CD8-positive, alpha-beta memory T cell (primary cell): Measurements from ENCODE around the gene ARHGAP42. TPM values are rescaled to one million over a fixed set of nuclear protein-coding genes. Genes with fewer than 3 reads are reported as not detected.

Experiments
- CTCF ChIA-PET: fragments of 350-600 bp; sonication (Branson Sonifier 250); formaldehyde crosslinking; loops from one replicate; lab custom pipeline; 2021; ENCODE audit warnings: antibody characterized with exemption; lab: Charles Lee
- POLR2A ChIA-PET: fragments of 350-600 bp; sonication (Branson Sonifier 250); formaldehyde crosslinking; loops from one replicate; lab custom pipeline; 2021; ENCODE audit warnings: antibody characterized with exemption; lab: Charles Lee
- DNase-seq, 5 donors: peaks; one replicate each; pipeline versions ENCODE4 v3.0.0 to v3.0.0-alpha.2; 2020 to 2022; ENCODE audit warnings: mixed read lengths in 1 of 5
- H3K27ac ChIP-seq: one replicate; pipeline ENCODE4 v1.7.0; 2013; ENCODE audit warnings: low read depth, mild to moderate bottlenecking, low read length, moderate library complexity
- H3K27me3 ChIP-seq: 2 replicates; pipeline ENCODE4 v1.7.0; 2013; ENCODE audit warnings: low read length, mild to moderate bottlenecking; ENCODE audit not compliant: insufficient read depth, poor library complexity, severe bottlenecking
- H3K36me3 ChIP-seq: 2 replicates; pipeline ENCODE4 v1.7.0; 2013; ENCODE audit warnings: mild to moderate bottlenecking, low read length, moderate library complexity; ENCODE audit not compliant: insufficient read depth
- H3K4me1 ChIP-seq: 2 replicates; pipeline ENCODE4 v1.7.0; 2013; ENCODE audit warnings: mild to moderate bottlenecking, low read length, moderate library complexity; ENCODE audit not compliant: insufficient read depth
- H3K4me3 ChIP-seq: 2 replicates; pipeline ENCODE4 v1.7.0; 2013; ENCODE audit warnings: mild to moderate bottlenecking, low read length
- H3K9me3 ChIP-seq: 2 replicates; pipeline ENCODE4 v1.7.0; 2013; ENCODE audit warnings: mild to moderate bottlenecking, low read length
- H3K27ac Mint-ChIP-seq, 8 donors: one replicate each; pipeline ENCODE4 v1.8.0; 2020 to 2021; ENCODE audit warnings: mixed read lengths in 8 of 8, mild to moderate bottlenecking in 6 of 8, inconsistent platforms in 3 of 8, moderate library complexity in 3 of 8
- H3K27me3 Mint-ChIP-seq, 2 donors: one replicate each; pipeline ENCODE4 v1.8.0; 2020 to 2021; ENCODE audit warnings: mixed read lengths in 2 of 2, mild to moderate bottlenecking in 1 of 2, moderate library complexity in 1 of 2
- H3K36me3 Mint-ChIP-seq, 3 donors: one replicate each; pipeline ENCODE4 v1.8.0; 2020 to 2021; ENCODE audit warnings: mixed read lengths in 3 of 3, inconsistent platforms in 1 of 3, mild to moderate bottlenecking in 1 of 3
- H3K4me1 Mint-ChIP-seq, 3 donors: one replicate each; pipeline ENCODE4 v1.8.0; 2020 to 2021; ENCODE audit warnings: mixed read lengths in 3 of 3, inconsistent platforms in 1 of 3, mild to moderate bottlenecking in 1 of 3
- H3K4me3 Mint-ChIP-seq, 7 donors: one replicate each; pipeline ENCODE4 v1.8.0; 2020 to 2021; ENCODE audit warnings: mixed read lengths in 7 of 7, mild to moderate bottlenecking in 6 of 7, moderate library complexity in 4 of 7, inconsistent platforms in 2 of 7
- H3K9me3 Mint-ChIP-seq, 5 donors: one replicate each; pipeline ENCODE4 v1.8.0; 2020 to 2022; ENCODE audit warnings: mixed read lengths in 5 of 5, mild to moderate bottlenecking in 3 of 5, moderate library complexity in 2 of 5, inconsistent platforms in 1 of 5
- polyA plus RNA-seq: library from polyadenylated mRNA; unstranded; fragments of 300-500 nt; fragmentation: Illumina TruSeq; gene quantifications from one replicate; pipeline ENCODE4 v1.2.3, GENCODE V29; 2021
- total RNA-seq, 2 experiments: library from RNA; stranded (reverse); gene quantifications; one replicate each; pipeline ENCODE4 v1.2.3, GENCODE V29; 2021

Gene ARHGAP42
- total and polyA plus RNA-seq, 3 experiments from 2014 or later = 0.07 to 0.18 (median 0.09) TPM

DNA sequence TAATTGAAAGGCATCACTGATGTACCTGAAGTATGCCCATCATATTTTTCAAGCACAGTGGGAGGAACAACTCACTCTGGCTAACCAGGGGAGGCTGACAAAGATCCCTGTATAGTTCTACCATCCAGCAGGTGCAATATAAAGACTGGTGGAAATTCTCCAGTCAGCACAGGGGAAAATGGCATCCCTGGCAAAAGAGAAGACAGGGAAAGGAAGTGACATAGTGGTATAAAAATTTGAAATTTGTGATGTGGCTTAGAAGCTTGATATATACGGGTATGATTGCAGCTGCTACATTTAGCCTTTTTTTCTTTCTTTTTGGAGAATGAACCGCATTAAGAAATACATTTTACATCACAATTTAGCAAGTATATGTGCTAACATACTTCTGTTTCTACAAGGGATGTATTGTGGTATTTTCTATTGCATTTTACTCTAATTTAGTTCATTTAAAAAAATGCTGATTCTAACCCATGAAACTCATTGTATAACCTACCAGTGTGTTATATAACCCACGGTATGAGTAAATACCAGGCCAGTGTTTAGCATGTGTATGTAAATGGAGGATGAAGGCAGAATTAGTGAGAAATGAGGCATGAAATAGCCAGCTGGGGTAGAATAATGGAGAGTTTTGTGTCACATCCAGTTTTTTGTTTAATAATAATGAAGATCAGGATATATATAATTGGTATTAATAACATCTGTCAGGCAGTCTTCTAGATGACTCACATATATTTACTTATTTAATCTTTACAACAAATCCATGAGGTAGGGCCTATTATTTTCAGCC is 186.1 kb downstream of the ARHGAP42 start:
- H3K4me3 Mint-ChIP-seq = no peak overlapping the region
- Histone ChIP-seq H3K27me3 (no peaks in the 10 kb centered on the region), H3K4me3 (no peak overlapping the region), H3K27ac (no peak overlapping the region), H3K36me3 (no peaks in the 10 kb centered on the region), H3K9me3 (no peaks in the 10 kb centered on the region), H3K4me1 (no peaks in the 10 kb centered on the region)
- ChIA-PET POLR2A (no interaction called here), CTCF (no interaction called here)
- no peak overlapping the region for H3K27ac Mint-ChIP-seq
- no peak for DNase-seq
- no peaks in the 10 kb centered on the region for H3K4me1 Mint-ChIP-seq
- no peaks in the 10 kb centered on the region for H3K27me3 Mint-ChIP-seq
- peaks cover 0 to 10% (median 0%) of the 10 kb centered on the region in 5 donors for H3K9me3 Mint-ChIP-seq
- no peaks in the 10 kb centered on the region for H3K36me3 Mint-ChIP-seq

DNA sequence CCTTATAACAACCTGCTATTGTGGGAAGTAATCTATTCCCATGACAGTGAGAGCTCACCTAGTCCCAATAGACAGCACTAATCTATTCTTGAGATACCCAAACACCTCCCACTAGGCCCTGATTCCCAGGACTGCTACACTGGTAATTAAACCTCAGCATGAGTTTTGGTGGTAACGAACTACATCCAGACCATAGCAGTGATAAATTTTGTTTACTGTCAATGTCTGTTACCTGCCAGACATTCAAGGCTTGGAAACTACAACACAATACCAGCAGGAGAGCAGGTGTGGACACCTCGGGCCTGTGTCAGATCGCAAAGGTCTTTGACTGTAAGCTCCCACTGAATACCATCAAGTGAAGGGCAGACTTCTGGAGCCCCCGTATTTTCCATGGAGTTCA is 187.1 kb downstream of the ARHGAP42 start:
- DNase-seq = no peak
- Histone ChIP-seq H3K36me3 (no peaks in the 10 kb centered on the region), H3K4me1 (no peaks in the 10 kb centered on the region), H3K27ac (no peak overlapping the region), H3K4me3 (no peak overlapping the region), H3K9me3 (no peaks in the 10 kb centered on the region), H3K27me3 (no peaks in the 10 kb centered on the region)
- ChIA-PET POLR2A (no interaction called here), CTCF (no interaction called here)
- Mint-ChIP-seq H3K27me3 (no peaks in the 10 kb centered on the region), H3K4me3 (no peak overlapping the region), H3K4me1 (no peaks in the 10 kb centered on the region), H3K36me3 (no peaks in the 10 kb centered on the region), H3K27ac (no peak overlapping the region), H3K9me3 (peaks cover 0 to 10% (median 2%) of the 10 kb centered on the region in 5 donors)

DNA sequence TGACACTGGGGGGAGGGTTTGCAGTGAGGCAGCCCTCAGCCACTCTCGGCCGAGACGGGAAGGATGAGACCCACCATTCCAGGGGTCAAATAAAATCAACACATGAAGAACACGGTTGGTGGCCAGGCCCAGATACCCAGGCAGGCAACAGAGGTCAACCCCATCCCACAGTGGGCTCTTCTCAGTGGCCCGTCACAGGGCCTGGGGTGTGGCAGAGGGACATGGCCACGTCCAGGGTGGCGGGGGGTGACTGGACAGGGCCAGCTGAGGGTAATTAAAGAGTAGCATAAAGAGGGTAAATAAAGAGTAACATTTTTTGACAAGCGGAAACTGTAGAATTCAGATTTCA is 188.4 kb downstream of the ARHGAP42 start:
- no peak overlapping the region for H3K27ac Mint-ChIP-seq
- CTCF ChIA-PET = no interaction called here
- H3K4me3 Mint-ChIP-seq = no peak overlapping the region
- Histone ChIP-seq H3K9me3 (no peaks in the 10 kb centered on the region), H3K36me3 (no peaks in the 10 kb centered on the region), H3K4me3 (no peak overlapping the region), H3K4me1 (no peaks in the 10 kb centered on the region), H3K27ac (no peak overlapping the region), H3K27me3 (no peaks in the 10 kb centered on the region)
- H3K36me3 Mint-ChIP-seq = no peaks in the 10 kb centered on the region
- DNase-seq = no peak
- H3K9me3 Mint-ChIP-seq = peaks cover 0 to 19% (median 4%) of the 10 kb centered on the region in 5 donors
- no peaks in the 10 kb centered on the region for H3K27me3 Mint-ChIP-seq
- no peaks in the 10 kb centered on the region for H3K4me1 Mint-ChIP-seq
- POLR2A ChIA-PET = no interaction called here

DNA sequence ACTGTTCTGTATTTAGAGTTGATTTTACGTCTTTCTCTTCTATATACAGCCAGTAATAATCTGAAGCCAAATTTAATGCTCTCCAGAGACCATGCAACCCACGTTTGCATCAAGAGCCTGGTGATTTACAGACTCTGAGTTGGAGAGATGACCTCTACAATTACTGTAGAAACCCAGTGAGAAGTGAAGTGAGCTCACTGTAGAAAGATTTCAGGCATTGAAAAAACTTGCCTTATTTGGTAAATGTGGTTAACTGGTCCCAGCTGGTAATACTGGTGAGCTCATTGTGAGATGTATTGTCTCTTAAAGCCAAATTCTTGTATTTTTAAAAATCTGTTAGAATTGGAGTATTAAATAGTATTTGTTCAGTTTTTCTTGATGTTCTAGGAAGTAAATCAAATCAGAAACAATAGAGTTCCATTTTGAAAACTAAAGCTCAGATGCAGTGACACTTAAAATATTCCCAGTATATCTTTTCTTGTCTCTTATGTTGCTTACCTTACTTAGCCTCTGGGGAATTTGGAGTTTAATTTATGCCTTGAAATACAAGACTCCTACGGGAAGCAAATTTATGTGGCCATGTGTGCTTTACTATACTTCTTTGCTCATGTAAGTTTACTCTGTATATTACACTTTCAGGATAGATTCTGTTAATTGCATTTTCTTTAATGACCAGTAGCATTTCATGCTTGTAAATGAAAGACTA is 189.9 kb downstream of the ARHGAP42 start:
- CTCF ChIA-PET = no interaction called here
- H3K27ac Mint-ChIP-seq = no peak overlapping the region
- peaks cover under 1 to 26% (median 5%) of the 10 kb centered on the region in 5 donors for H3K9me3 Mint-ChIP-seq
- no peak overlapping the region for H3K4me3 Mint-ChIP-seq
- Histone ChIP-seq H3K4me1 (no peaks in the 10 kb centered on the region), H3K27me3 (no peaks in the 10 kb centered on the region), H3K9me3 (no peaks in the 10 kb centered on the region), H3K27ac (no peak overlapping the region), H3K36me3 (no peaks in the 10 kb centered on the region), H3K4me3 (no peak overlapping the region)
- DNase-seq = no peak
- H3K36me3 Mint-ChIP-seq = no peaks in the 10 kb centered on the region
- POLR2A ChIA-PET = no interaction called here
- H3K27me3 Mint-ChIP-seq = no peaks in the 10 kb centered on the region
- H3K4me1 Mint-ChIP-seq = no peaks in the 10 kb centered on the region

DNA sequence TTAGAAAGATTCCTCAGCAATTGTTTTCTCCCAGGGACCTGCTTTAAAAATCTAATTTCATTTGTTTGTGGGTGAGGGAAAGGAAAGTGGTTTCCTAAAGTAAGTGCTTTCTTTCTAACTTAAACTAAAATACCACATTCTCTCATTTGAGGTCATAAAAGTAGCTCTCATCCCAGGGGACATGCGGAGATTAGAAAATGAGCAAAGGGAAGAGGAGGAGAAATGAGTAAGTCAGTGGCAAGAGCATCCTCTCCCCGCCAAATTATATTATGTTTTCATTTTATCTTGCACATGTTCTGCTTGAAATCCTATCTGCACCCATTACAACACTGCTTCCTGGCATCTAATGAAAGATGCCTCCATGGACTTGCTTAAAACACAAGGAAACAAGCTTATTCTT is 191.4 kb downstream of the ARHGAP42 start:
- H3K9me3 Mint-ChIP-seq = peaks cover 2 to 25% (median 5%) of the 10 kb centered on the region in 5 donors
- H3K36me3 Mint-ChIP-seq = no peaks in the 10 kb centered on the region
- no peak overlapping the region for H3K27ac Mint-ChIP-seq
- CTCF ChIA-PET = no interaction called here
- no peaks in the 10 kb centered on the region for H3K4me1 Mint-ChIP-seq
- Histone ChIP-seq H3K4me3 (no peak overlapping the region), H3K4me1 (no peaks in the 10 kb centered on the region), H3K27me3 (no peaks in the 10 kb centered on the region), H3K27ac (no peak overlapping the region), H3K9me3 (no peaks in the 10 kb centered on the region), H3K36me3 (no peaks in the 10 kb centered on the region)
- POLR2A ChIA-PET = no interaction called here
- H3K27me3 Mint-ChIP-seq = no peaks in the 10 kb centered on the region
- DNase-seq = no peak
- H3K4me3 Mint-ChIP-seq = no peak overlapping the region

DNA sequence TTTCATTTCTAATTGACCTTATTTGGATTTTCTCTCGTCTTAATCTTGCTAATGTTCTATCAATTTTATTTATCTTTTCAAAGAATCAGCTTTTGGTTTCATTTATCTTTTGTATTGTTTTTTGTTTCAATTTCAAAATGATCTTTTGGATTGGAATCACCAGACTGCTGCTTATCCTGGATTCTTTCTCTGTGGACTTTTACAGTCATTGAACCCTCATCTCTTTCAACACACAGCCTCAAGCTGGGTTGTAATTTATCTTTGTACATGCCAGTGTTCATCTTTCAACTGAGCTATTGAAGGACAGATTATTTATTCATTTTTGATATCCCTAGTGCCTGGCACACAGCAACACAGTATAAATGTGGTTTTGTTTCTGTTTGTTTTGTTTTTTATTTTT is 195.9 kb downstream of the ARHGAP42 start:
- H3K27me3 ChIP-seq = no peaks in the 10 kb centered on the region
- ChIA-PET CTCF (no interaction called here), POLR2A (no interaction called here)
- H3K9me3 ChIP-seq = no peaks in the 10 kb centered on the region
- H3K36me3 ChIP-seq = no peaks in the 10 kb centered on the region
- no peaks in the 10 kb centered on the region for H3K27me3 Mint-ChIP-seq
- no peak overlapping the region for H3K4me3 ChIP-seq
- H3K27ac ChIP-seq = no peak overlapping the region
- DNase-seq = no peak
- H3K4me1 ChIP-seq = no peaks in the 10 kb centered on the region
- no peak overlapping the region for H3K4me3 Mint-ChIP-seq
- no peaks in the 10 kb centered on the region for H3K36me3 Mint-ChIP-seq
- H3K27ac Mint-ChIP-seq = no peak overlapping the region
- no peaks in the 10 kb centered on the region for H3K4me1 Mint-ChIP-seq
- peaks cover 3 to 33% (median 7%) of the 10 kb centered on the region in 5 donors for H3K9me3 Mint-ChIP-seq

DNA sequence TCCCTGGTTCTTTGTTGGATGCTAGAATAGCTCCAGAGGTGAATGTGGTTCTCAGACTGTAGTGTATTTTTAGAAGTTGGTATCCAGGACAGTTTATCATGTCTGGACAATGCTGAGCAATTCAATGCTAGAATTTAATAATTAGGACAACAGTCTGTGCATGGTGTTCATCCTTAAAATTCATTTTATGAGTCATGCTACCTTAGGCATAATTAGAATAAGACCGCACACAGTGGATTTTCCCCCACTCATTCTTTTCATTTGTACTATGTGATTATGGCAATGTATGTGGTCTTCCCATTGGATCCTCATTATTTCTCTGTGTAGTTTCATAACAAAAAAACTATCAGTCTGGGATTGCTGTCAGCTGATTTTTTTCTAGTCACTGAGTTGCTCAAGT is 196.7 kb downstream of the ARHGAP42 start:
- Histone ChIP-seq H3K9me3 (no peaks in the 10 kb centered on the region), H3K27ac (no peak overlapping the region), H3K27me3 (no peaks in the 10 kb centered on the region), H3K4me1 (no peaks in the 10 kb centered on the region), H3K36me3 (no peaks in the 10 kb centered on the region), H3K4me3 (no peak overlapping the region)
- H3K27ac Mint-ChIP-seq = no peak overlapping the region
- H3K36me3 Mint-ChIP-seq = no peaks in the 10 kb centered on the region
- ChIA-PET POLR2A (no interaction called here), CTCF (no interaction called here)
- H3K4me1 Mint-ChIP-seq = no peaks in the 10 kb centered on the region
- H3K27me3 Mint-ChIP-seq = no peaks in the 10 kb centered on the region
- no peak overlapping the region for H3K4me3 Mint-ChIP-seq
- no peak for DNase-seq
- peaks cover 0 to 33% (median 7%) of the 10 kb centered on the region in 5 donors for H3K9me3 Mint-ChIP-seq

DNA sequence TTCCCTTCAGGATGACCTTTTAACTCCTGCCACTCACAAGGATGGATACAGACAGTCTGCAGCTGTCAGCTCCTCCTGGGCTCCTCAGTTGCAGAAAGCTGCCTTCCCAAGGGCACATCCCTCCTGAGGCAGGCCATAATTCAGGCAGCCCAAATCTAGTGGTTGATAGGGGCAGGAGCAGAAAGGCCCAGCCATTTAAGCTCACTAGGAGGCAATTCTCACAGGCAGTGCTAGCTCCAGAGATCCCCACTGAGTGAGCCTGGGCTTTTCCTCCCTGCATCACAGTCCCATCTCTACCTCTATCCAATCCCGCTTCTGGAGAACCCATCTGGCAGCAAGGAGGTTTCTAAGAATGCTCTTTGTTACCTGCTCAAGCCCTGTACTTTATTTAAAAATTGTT is 200.6 kb downstream of the ARHGAP42 start:
- no peak for DNase-seq
- H3K9me3 Mint-ChIP-seq = peaks cover 0 to 19% (median 2%) of the 10 kb centered on the region in 5 donors
- POLR2A ChIA-PET = no interaction called here

More for the DNA sequence above, 200.6 kb downstream of the ARHGAP42 start:
- Histone ChIP-seq H3K9me3 (no peaks in the 10 kb centered on the region), H3K36me3 (no peaks in the 10 kb centered on the region), H3K4me1 (no peaks in the 10 kb centered on the region), H3K27me3 (no peaks in the 10 kb centered on the region), H3K27ac (no peak overlapping the region), H3K4me3 (no peak overlapping the region)
- Mint-ChIP-seq H3K36me3 (no peaks in the 10 kb centered on the region), H3K4me3 (no peak overlapping the region), H3K4me1 (no peaks in the 10 kb centered on the region), H3K27ac (no peak overlapping the region), H3K27me3 (no peaks in the 10 kb centered on the region)
- CTCF ChIA-PET = no interaction called here
